NCI-H1930 (cell line): ENCODE measurements around the gene MRM2.

Experiments used
- DNase-seq, 2 experiments: peaks; one replicate each; lab custom pipeline; 2025; lab: John Stamatoyannopoulos, UW

The MRM2 gene

GRCh38 chr7:2247141-2247995 is 5.4 kb upstream of the MRM2 start:
- DNase-seq, result no peak

GRCh38 chr7:2245883-2246675 is 4.1 kb upstream of the MRM2 start:
- no peak for DNase-seq

DNA sequence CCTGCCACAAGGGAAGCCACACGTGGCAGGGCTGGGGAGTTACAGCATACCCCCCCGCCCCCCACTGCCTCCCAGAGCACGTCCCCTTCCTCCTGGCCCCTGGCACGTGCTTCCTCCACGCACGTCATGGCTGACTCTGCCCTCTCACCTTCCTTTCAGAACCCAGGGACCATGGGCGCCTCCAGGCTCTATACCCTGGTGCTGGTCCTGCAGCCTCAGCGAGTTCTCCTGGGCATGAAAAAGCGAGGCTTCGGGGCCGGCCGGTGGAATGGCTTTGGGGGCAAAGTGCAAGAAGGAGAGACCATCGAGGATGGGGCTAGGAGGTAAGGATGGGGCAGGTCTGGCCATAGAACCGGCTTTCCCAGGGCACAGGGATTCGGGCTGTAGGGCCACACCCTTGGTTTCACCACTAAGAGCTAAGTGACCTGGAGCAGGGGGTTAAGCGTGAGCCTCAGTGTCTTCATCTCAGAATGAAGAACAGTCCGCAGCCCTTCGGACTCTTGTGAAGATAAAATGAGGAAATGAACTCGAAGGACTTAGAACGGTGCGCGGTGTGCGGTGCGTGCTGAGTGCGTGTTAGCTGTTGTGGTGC is 2.5 kb upstream of the MRM2 start:
- no peak for DNase-seq

- no peak for DNase-seq
Observed at GRCh38 chr7:2243458-2243857, 1.5 kb upstream of the MRM2 start.

- DNase-seq, result no peak
Observed at GRCh38 chr7:2242541-2243429, 780 bp upstream of the MRM2 start.

GRCh38 chr7:2239242-2239641 is 2.8 kb downstream of the MRM2 start:
- DNase-seq, result no peak

DNA sequence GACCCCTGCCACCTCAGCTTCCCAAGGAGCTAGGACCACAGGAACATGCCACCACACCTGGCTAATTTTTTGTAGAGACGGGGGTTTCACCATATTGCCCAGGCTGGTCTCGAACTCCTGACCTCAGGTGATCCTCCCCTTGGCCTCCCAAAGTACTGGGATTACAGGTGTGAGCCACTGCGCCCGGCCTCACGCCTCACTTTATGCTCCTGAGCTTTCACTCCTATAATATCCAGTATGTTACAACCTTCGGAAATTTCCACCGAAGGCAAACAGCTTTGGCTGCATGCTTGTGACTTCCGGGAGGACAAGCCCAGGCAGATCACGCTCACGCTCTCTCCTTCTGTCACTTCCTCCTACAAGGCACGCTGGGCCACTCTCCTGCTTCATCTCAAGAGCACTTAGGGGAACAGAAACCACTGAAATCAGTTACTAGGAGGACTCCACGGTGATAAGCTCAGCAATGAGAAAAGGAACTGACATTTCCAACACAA is 4.8 kb downstream of the MRM2 start:
- no peak for DNase-seq

- no peak for DNase-seq
Observed at GRCh38 chr7:2233926-2234325, 8.1 kb downstream of the MRM2 start.

- peak; percentile 82 to 92 for DNase-seq
Observed at GRCh38 chr7:2232766-2233520, 9.1 kb downstream of the MRM2 start, which contains the start of gene MAD1L1. MAD1L1 (minus strand) TSS chr7:2232945; CDS start chr7:2230133, 2,812 bp downstream.

DNA sequence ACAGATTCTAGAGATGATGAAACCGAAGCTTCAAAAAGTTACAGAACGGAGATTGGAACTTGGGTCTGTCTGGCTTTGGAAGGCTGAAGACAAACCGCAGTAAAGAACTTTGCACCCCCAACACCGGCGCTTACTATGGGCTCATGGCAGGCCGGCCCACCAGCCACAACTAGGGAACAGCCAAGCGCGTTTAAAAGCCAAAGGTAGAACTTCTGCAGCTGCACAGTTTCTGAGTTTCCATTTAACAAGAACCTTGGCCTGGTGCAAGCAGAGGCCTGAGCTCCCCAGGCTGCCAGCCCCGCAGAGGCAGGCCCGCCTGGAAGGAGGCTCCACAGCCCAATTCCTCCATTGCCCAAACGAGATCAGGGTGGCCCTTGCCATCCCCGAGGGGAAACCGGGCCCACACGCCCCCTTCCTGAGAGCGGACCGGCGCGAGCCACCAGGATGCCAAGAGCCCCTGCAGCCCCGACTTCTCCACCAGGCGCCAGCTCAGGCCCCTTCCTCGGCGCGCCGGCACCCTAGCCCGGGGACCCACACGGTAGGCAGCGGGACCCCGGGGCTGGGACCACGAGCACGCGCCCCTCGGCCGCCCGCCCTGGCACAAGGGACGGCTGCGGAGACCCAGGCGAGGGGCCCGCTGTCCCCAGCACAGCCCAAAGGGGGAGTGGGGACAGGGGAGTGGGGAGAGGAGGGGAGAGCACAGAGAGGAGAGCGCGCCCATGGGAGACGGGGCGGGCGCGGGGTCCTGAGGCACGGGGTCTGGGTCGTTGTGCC is 9.8 kb downstream of the MRM2 start:
- no peak for DNase-seq

DNA sequence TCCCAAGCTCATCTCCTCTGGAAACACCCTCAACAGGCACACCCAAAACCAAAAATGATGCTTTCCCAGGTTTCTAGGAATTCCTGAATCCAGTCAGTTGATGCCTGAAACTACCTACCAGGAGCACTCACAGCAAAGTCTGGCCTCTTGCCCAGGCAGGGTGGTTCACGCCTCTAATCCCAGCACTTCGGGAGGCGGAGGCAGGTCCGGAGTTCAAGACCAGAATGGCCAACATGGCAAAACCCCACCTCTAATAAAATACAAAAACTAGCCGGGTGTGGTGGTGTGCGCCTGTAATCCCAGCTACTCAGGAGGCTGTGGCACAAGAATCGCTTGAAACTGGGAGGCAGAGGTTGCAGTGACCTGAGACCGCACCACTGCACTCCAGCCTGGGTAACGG is 11.1 kb downstream of the MRM2 start:
- no peak for DNase-seq

DNA sequence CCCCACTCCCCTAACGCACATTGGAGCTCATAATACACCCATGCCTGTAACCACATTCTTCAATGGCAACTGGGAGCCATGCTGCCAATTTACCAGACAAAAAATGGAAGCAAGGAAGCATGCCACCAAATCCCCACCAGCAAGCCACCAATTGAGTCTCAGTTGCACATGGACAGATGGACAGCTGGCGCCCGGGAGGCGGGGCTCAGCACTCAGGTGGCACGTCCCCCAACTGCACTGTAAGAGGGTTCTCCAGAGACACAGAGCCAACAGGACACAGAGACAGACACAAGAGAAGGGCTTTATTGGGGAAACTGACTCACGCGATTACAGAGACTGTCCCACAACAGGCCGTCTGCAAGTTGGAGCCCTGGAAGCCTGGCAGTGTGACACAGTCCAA is 11.8 kb downstream of the MRM2 start:
- no peak for DNase-seq

DNA sequence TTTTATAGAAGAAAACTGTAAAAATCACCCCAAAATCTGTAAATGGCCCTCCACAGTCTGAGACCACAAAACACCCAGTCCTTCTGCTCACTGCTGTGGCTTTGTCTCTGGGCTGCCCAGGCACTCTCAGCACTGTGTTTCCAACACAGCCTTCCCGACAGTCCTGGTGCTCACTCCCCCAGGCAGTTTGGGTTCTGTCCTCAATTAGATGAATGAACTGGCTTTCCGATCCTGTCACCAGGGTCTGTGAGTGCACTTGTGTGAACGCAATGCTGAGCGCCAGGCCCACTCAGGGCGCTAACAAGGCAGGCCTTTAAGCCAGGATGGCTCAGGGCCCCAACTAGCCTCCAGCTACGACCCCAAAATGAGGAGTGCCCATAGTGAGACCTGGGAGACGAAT is 12.5 kb downstream of the MRM2 start:
- no peak for DNase-seq

- DNase-seq, result no peak
Observed at GRCh38 chr7:2228921-2229320, 13.1 kb downstream of the MRM2 start.

DNA sequence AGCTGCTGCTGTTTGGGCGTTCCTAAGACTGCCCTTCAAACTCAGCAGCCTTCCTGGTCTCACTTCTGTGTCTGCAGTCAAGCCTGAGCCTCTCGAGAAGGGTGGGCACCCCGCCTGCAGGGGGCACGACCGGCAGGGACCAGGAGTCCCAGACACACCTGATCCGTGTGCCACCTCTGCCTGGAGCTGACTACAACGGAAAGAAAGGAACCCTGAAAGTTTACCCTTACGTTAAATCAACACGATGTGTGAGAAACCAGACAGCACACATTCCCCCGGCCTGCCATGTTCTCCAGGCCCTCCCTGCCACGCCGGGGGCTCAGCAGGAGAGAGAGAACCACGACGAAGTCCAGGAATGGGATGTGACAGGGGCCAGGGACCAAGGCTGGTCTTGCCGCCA is 14.3 kb downstream of the MRM2 start:
- no peak for DNase-seq

DNA sequence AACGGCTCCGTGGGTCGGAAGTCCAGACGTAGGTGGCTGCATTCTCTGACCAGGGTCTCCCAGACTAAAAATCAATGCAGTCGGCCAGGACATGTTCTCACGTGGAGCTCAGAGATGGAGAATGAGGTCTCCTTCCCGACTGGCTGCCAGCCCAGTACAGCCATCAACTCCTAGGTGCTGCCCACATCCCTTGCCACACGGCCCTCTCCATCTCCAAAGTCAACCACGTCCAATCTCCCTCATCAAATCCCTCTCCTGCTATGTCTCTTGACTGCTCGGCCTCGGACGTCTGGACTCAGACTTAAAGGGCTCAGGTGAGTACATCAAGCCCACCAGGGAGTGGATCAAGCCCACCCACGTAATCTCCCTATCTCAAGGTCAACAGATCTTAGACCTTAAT is 16.2 kb downstream of the MRM2 start:
- no peak for DNase-seq

DNA sequence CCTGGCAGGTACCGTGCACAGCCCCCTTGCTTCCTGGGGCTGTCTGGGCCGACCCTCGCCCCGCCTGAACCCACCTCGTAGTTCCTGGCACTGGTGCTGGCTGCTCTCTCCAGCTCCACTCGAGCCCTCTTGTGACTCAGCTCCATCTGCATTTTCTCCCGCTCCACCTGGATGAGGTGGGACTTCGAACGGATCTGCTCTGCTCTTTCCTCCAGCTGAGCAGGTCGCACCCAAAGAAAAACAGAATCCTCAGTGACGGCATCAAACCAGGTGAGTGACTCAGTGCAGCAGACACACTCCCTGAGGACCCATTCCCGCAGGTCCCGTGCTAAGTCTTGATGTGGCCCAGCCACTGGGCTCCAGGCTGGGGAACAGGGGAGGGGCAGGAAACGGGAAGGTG is 16.7 kb downstream of the MRM2 start:
- no peak for DNase-seq

- DNase-seq, result no peak
Observed at GRCh38 chr7:2224934-2225333, 17.1 kb downstream of the MRM2 start.

DNA sequence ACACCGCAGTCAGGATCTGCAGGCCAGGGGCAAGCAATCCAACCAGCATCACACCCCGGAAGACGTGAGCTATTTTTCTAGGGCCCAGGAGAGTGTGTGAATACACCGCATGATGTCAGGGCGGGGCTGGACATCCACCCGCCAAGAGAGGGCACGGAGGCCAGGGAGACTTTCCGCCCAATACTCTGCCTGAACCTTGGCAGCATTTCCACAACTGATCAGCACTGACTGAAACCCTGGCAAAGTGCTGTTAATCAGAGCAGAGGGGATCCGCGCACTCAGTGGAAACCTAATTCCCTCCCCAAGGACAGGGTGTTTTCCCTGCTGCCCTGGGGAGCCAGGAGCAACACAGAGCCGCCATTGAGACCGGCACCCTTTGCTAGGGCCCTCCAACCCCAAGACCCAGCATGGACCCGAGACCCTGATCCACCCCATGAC is 17.5 kb downstream of the MRM2 start:
- no peak for DNase-seq

DNA sequence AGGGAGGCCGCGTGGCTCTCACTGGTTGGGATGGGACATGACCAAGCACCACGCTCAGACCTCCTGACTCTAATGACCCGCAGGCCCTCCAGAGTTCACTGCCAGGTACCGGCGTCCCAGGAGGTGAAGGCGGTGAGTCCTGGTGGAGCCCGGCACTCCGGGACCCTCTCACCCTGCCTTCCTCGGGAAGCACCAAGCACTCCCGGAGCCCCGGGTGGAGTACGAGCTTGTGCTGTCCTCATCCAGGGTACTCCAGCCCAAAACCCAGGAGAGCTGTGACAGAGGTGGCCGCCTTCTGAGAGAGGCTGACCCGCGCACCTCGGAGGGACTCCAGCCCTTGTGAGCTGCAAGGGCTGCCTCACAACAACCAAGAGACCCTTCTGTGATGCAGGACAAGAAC is 18.7 kb downstream of the MRM2 start:
- no peak for DNase-seq
